ENCODE data around the gene TLCD4.

- TF ChIP-seq CTCF (IDR thresholded peaks at IDR 0.05; ENCODE audit: low read depth, low read length, poor library complexity, severe bottlenecking): no peak
- no peak for TF ChIP-seq EZH2phosphoT487 (IDR thresholded peaks at IDR 0.05; ENCODE audit: borderline replicate concordance, low read length)
Measured at GRCh38 chr1:95085376-95085775, 31.8 kb upstream of the TLCD4 start.
